DND-41 (cell line): ENCODE data around the gene PLEKHG3.

Experiments
- EZH2 ChIP-seq: IDR thresholded peaks from 3 replicates; pipeline ENCODE4 v1.6.1; 2012; ENCODE audit warnings: borderline replicate concordance, low read depth, mild to moderate bottlenecking, moderate library complexity, low read length, inconsistent platforms; ENCODE audit not compliant: severe bottlenecking
- TF ChIP-seq, protein P1 (sequence below): IDR thresholded peaks from 2 replicates; pipeline ENCODE4 v1.5.1; 2012; ENCODE audit warnings: borderline replicate concordance, low read length, moderate library complexity, mild to moderate bottlenecking; ENCODE audit not compliant: poor library complexity, severe bottlenecking; ENCODE audit errors: extremely low read depth

DNA sequence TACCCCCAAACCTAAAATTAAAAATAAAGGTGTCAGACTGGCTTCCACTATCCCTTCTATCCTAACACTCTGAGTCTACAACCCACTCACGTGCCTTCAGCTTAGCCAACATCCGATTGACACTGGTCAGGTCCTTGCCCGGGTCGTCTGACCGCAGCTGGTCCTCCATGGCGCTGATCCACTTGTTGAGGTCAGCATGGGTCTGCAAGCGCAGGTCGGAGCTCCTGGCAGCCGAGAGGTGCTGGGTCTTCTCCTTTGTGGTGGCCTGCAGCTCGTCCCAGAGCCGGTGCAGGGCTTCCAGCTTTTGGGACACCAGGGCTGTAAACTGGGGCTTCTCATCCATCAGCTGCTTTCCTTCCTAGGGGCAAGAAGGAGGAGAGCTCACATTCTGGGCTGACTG, 78.0 kb downstream of the PLEKHG3 start:
- TF ChIP-seq, protein P1, sequence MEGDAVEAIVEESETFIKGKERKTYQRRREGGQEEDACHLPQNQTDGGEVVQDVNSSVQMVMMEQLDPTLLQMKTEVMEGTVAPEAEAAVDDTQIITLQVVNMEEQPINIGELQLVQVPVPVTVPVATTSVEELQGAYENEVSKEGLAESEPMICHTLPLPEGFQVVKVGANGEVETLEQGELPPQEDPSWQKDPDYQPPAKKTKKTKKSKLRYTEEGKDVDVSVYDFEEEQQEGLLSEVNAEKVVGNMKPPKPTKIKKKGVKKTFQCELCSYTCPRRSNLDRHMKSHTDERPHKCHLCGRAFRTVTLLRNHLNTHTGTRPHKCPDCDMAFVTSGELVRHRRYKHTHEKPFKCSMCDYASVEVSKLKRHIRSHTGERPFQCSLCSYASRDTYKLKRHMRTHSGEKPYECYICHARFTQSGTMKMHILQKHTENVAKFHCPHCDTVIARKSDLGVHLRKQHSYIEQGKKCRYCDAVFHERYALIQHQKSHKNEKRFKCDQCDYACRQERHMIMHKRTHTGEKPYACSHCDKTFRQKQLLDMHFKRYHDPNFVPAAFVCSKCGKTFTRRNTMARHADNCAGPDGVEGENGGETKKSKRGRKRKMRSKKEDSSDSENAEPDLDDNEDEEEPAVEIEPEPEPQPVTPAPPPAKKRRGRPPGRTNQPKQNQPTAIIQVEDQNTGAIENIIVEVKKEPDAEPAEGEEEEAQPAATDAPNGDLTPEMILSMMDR: no peak
- TF ChIP-seq EZH2: no peak
